GM13977 (cell line): ENCODE results near the gene ACTMAP.

ENCODE experiments used
- DNase-seq: peaks from one replicate; pipeline ENCODE4 v3.0.0; 2012; ENCODE audit warnings: low spot score
- CTCF ChIP-seq: IDR thresholded peaks from 2 replicates; pipeline ENCODE4 v1.5.1; 2012; ENCODE audit warnings: mild to moderate bottlenecking, control low read depth; ENCODE audit not compliant: insufficient read depth; ENCODE audit errors: extremely low read depth, missing control alignments
- in situ Hi-C: fragments of 300-500 bp; cut with MboI; formaldehyde crosslinking; loops from one replicate; pipeline ENCODE4 v1.12.0; 2022; ENCODE audit warnings: low sequenced_read_pairs, low pct_unique_long_range_greater_than_20kb, mixed read lengths, inconsistent platforms; ENCODE audit not compliant: unreplicated experiment

ACTMAP gene

GRCh38 chr19:40726279-40726678, 24.0 kb downstream of the ACTMAP start:
- no peak for DNase-seq
- in situ Hi-C loops = no loop called here

GRCh38 chr19:40724855-40725254, 25.4 kb downstream of the ACTMAP start:
- DNase-seq = no peak
- in situ Hi-C loops = no loop called here
- no peak for TF ChIP-seq CTCF

More at GRCh38 chr19:40726279-40726678, 24.0 kb downstream of the ACTMAP start:
- TF ChIP-seq CTCF = no peak

GRCh38 chr19:40724315-40724714, 26.0 kb downstream of the ACTMAP start:
- no peak for DNase-seq
- no peak for TF ChIP-seq CTCF
- in situ Hi-C loops = no loop called here

GRCh38 chr19:40723661-40724254, 26.5 kb downstream of the ACTMAP start:
- no peak for TF ChIP-seq CTCF
- DNase-seq = no peak
- in situ Hi-C loops = no loop called here

GRCh38 chr19:40721936-40722661, 28.2 kb downstream of the ACTMAP start:
- no peak for TF ChIP-seq CTCF
- DNase-seq = no peak
- in situ Hi-C loops = no loop called here

- no peak for DNase-seq
- in situ Hi-C loops = no loop called here
- TF ChIP-seq CTCF = no peak
Measured at GRCh38 chr19:40721140-40721486, 29.2 kb downstream of the ACTMAP start.
